Endothelial cell of umbilical vein (primary cell): ENCODE data around the gene NECAB2. TPM values are rescaled to one million over a fixed set of nuclear protein-coding genes. Genes with fewer than 3 reads are reported as not detected.

Experiments
- BruUV-seq: library from RNA; stranded (reverse); fragments of 400-500 nt; replicated peaks from 2 replicates; lab custom pipeline; 2021; lab: Mats Ljungman, UMichigan
- CTCF ChIA-PET: fragments of 300-600, 350-600 bp; sonication (Branson Sonifier 250); formaldehyde crosslinking; loops from one replicate; lab custom pipeline; 2021; ENCODE audit warnings: antibody characterized with exemption, inconsistent platforms; lab: Charles Lee
- POLR2A ChIA-PET: fragments of 300-600, 350-600 bp; sonication (Branson Sonifier 250); formaldehyde crosslinking; loops from one replicate; lab custom pipeline; 2021; ENCODE audit warnings: antibody characterized with exemption, inconsistent platforms; lab: Charles Lee
- DNase-seq: peaks from one replicate; pipeline ENCODE4 v3.0.0-alpha.2; 2011; ENCODE audit warnings: low read depth, low spot score
- FAIRE-seq: peaks from 2 replicates; lab custom pipeline; 2011; peaks lifted over from hg19 to GRCh38; lab: Jason Lieb, UNC
- H2AFZ ChIP-seq: 2 replicates; pipeline ENCODE4 v1.6.0; 2012; ENCODE audit warnings: low read depth, low read length, control low read depth, inconsistent platforms
- H3K27ac ChIP-seq: 2 replicates; pipeline ENCODE4 v1.5.1; 2011; ENCODE audit warnings: low read depth, mild to moderate bottlenecking, control low read depth, low read length, moderate library complexity; ENCODE audit not compliant: insufficient read depth
- H3K27me3 ChIP-seq, 2 experiments: 2 replicates each; pipeline versions ENCODE4 v1.6.0 to v1.6.1; 2011; ENCODE audit warnings: low read length in 2 of 2, mixed read lengths in 1 of 2; ENCODE audit not compliant: control insufficient read depth in 2 of 2, insufficient read depth in 2 of 2
- H3K36me3 ChIP-seq, 2 experiments: 2 replicates in 1 of 2; 3 replicates in 1 of 2; pipeline ENCODE4 v1.5.1; 2011; ENCODE audit warnings: low read length in 2 of 2, mild to moderate bottlenecking in 1 of 2, moderate library complexity in 1 of 2; ENCODE audit not compliant: control insufficient read depth in 2 of 2, insufficient read depth in 2 of 2; ENCODE audit errors: extremely low read depth in 1 of 2
- H3K4me1 ChIP-seq: 3 replicates; pipeline ENCODE4 v1.5.1; 2011; ENCODE audit warnings: mild to moderate bottlenecking, low read length; ENCODE audit not compliant: control insufficient read depth, insufficient read depth; ENCODE audit errors: extremely low read depth
- H3K4me2 ChIP-seq: 2 replicates; pipeline ENCODE4 v1.6.1; 2011; ENCODE audit warnings: low read length, control low read depth, mixed read lengths; ENCODE audit not compliant: insufficient read depth
- H3K4me3 ChIP-seq, 3 experiments: fragments of 200-600 bp in 1 of 3; sonication (generic), shearing (Covaris generic) in 1 of 3; replicated peaks in 1 of 3; 2 replicates each; pipeline ENCODE4 v1.5.1; 2011 to 2016; ENCODE audit warnings: control low read depth in 3 of 3, low read length in 3 of 3, mild to moderate bottlenecking in 2 of 3, inconsistent platforms in 1 of 3, low read depth in 1 of 3, moderate library complexity in 1 of 3; ENCODE audit not compliant: insufficient read depth in 1 of 3
- H3K79me2 ChIP-seq: 2 replicates; pipeline ENCODE4 v1.6.0; 2012; ENCODE audit warnings: low read length, inconsistent platforms; ENCODE audit not compliant: control insufficient read depth, insufficient read depth
- H3K9ac ChIP-seq: replicated peaks from 2 replicates; pipeline ENCODE3; 2011; ENCODE audit warnings: low read length, control low read depth; ENCODE audit not compliant: insufficient read depth; ENCODE audit errors: extremely low read depth
- H3K9me1 ChIP-seq: replicated peaks from 3 replicates; pipeline ENCODE4 v1.6.0; 2011; ENCODE audit warnings: mild to moderate bottlenecking, low read length; ENCODE audit not compliant: control insufficient read depth, insufficient read depth; ENCODE audit errors: extremely low read depth
- H3K9me3 ChIP-seq: replicated peaks from 2 replicates; pipeline ENCODE4 v1.5.1; 2012; ENCODE audit warnings: low read length, inconsistent platforms; ENCODE audit not compliant: control insufficient read depth, insufficient read depth
- H4K20me1 ChIP-seq: replicated peaks from 2 replicates; pipeline ENCODE3; 2011; ENCODE audit warnings: mild to moderate bottlenecking, low read length; ENCODE audit not compliant: control insufficient read depth, insufficient read depth; ENCODE audit errors: extremely low read depth
- FOS ChIP-seq: IDR thresholded peaks from 2 replicates; pipeline ENCODE4 v1.6.1; 2011; ENCODE audit warnings: mild to moderate bottlenecking, low read length, moderate library complexity, borderline replicate concordance; ENCODE audit not compliant: insufficient read depth
- GATA2 ChIP-seq: IDR thresholded peaks from 2 replicates; pipeline ENCODE4 v1.7.0; 2011; ENCODE audit warnings: low read depth, mild to moderate bottlenecking, moderate library complexity, mixed read lengths, low read length; ENCODE audit not compliant: insufficient read length, insufficient read depth
- JUN ChIP-seq: IDR thresholded peaks from 2 replicates; pipeline ENCODE4 v1.6.1; 2011; ENCODE audit warnings: borderline replicate concordance, low read depth; ENCODE audit not compliant: insufficient read length, insufficient read depth
- MAX ChIP-seq: IDR thresholded peaks from 2 replicates; pipeline ENCODE4 v1.6.1; 2011; ENCODE audit not compliant: insufficient read depth, insufficient read length
- MYC ChIP-seq: IDR thresholded peaks from one replicate; pipeline ENCODE4 v1.6.1; 2011; ENCODE audit warnings: mild to moderate bottlenecking, low read depth, low read length
- POLR2A ChIP-seq: IDR thresholded peaks from 2 replicates; pipeline ENCODE4 v1.6.1; 2012; ENCODE audit warnings: low read depth, mild to moderate bottlenecking, control low read depth, low read length
- POLR2AphosphoS5 ChIP-seq: IDR thresholded peaks from 2 replicates; pipeline ENCODE4 v1.6.1; 2012; ENCODE audit warnings: low read depth, mild to moderate bottlenecking, control low read depth, low read length, moderate library complexity; ENCODE audit not compliant: insufficient read depth
- dilution Hi-C: fragments of 300-500 bp; cut with MboI; formaldehyde crosslinking; loops from one replicate; pipeline ENCODE4 v1.15.0; 2019; ENCODE audit warnings: low sequenced_read_pairs; ENCODE audit not compliant: extremely low pct_ligation_motif_present
- intact Hi-C: fragments of 100-400 bp; cut with micrococcal nuclease; formaldehyde crosslinking; loops from one replicate; pipeline ENCODE4 v1.10.0; 2022
- polyA plus RNA-seq, 4 experiments: library from polyadenylated mRNA; depleted of rRNA in 3 of 4; stranded (reverse) in 3 of 4; unstranded in 1 of 4; fragments of >200 nt; gene quantifications; 2 replicates each; pipeline versions ENCODE4 v1.2.1 to v1.2.3, GENCODE V29; 2011 to 2012; ENCODE audit warnings: missing spikeins in 1 of 4
- total RNA-seq: library from RNA; stranded (reverse); gene quantifications from 2 replicates; pipeline ENCODE4 v1.2.3, GENCODE V29; 2021
- TF ChIP-seq, protein P1 (sequence below), 2 donors: IDR thresholded peaks; 1 replicate in 1 of 2; 2 replicates in 1 of 2; pipeline ENCODE4 v1.5.1; 2011; ENCODE audit warnings: low read length in 2 of 2, mild to moderate bottlenecking in 2 of 2, moderate library complexity in 2 of 2, control low read depth in 1 of 2, inconsistent platforms in 1 of 2, low read depth in 1 of 2; ENCODE audit not compliant: insufficient read depth in 1 of 2; ENCODE audit errors: extremely low read depth in 1 of 2

The NECAB2 gene
- total and polyA plus RNA-seq, 2 donors (not counting 3 experiments of a cell fraction or from before 2014, with no cell fraction given) = 0.26 to 0.31 TPM

GRCh38 chr16:83965444-83966152 is 2.4 kb upstream of the NECAB2 start:
- BruUV-seq = no TSS peak
- no peak for DNase-seq
- CTCF ChIA-PET = interaction anchor here (1.2 to 1.4 kb wide), 3 partner anchors 9 to 100 kb away, joined by 3 to 5 read pairs (median 4); no protein-coding TSS in a partner anchor
- Histone ChIP-seq H3K9me3 (no peaks in the 10 kb centered on the region), H3K4me3 (no peak overlapping the region), H3K9me1 (no peaks in the 10 kb centered on the region), H3K79me2 (no peaks in the 10 kb centered on the region), H2AFZ (no peak overlapping the region), H4K20me1 (no peaks in the 10 kb centered on the region), H3K36me3 (peaks cover 0 to 2% of the 10 kb centered on the region in 2 experiments), H3K4me1 (no peaks in the 10 kb centered on the region), H3K27ac (no peak overlapping the region), H3K9ac (no peak overlapping the region), H3K27me3 (peaks cover 5 to 8% of the 10 kb centered on the region in 2 experiments), H3K4me2 (no peak overlapping the region)
- no peak for FAIRE-seq
- TF ChIP-seq FOS (no peak), POLR2AphosphoS5 (no peak), MAX (no peak), MYC (no peak), GATA2 (no peak), JUN (no peak), POLR2A (no peak)
- TF ChIP-seq, protein P1, sequence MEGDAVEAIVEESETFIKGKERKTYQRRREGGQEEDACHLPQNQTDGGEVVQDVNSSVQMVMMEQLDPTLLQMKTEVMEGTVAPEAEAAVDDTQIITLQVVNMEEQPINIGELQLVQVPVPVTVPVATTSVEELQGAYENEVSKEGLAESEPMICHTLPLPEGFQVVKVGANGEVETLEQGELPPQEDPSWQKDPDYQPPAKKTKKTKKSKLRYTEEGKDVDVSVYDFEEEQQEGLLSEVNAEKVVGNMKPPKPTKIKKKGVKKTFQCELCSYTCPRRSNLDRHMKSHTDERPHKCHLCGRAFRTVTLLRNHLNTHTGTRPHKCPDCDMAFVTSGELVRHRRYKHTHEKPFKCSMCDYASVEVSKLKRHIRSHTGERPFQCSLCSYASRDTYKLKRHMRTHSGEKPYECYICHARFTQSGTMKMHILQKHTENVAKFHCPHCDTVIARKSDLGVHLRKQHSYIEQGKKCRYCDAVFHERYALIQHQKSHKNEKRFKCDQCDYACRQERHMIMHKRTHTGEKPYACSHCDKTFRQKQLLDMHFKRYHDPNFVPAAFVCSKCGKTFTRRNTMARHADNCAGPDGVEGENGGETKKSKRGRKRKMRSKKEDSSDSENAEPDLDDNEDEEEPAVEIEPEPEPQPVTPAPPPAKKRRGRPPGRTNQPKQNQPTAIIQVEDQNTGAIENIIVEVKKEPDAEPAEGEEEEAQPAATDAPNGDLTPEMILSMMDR (IDR thresholded peaks at IDR 0.05; ENCODE audit: extremely low read depth in 1 of 2, insufficient read depth in 1 of 2, low read depth in 1 of 2, low read length in 2 of 2) = no peak
- POLR2A ChIA-PET = no interaction called here
- dilution Hi-C loops (no loop called here), intact Hi-C loops (loop anchor here (5.0 kb wide), 1 partner anchor 212 kb away; no protein-coding TSS in a partner anchor)
